H9 (cell line): Measurements from ENCODE around the gene DNAAF5. TPM values are rescaled to one million over a fixed set of nuclear protein-coding genes. Genes with fewer than 3 reads are reported as not detected.

Source experiments
- DNase-seq: peaks from one replicate; pipeline ENCODE4 v3.0.0-alpha.2; 2017
- H2AFZ ChIP-seq: one replicate; pipeline ENCODE4 v1.6.1; 2013; ENCODE audit warnings: mild to moderate bottlenecking, low read length, control low read depth, moderate library complexity
- H2AK5ac ChIP-seq: 2 replicates; pipeline ENCODE4 v1.6.1; 2013; ENCODE audit warnings: low read length, control low read depth, mixed read lengths; ENCODE audit not compliant: insufficient read length
- H2BK120ac ChIP-seq: one replicate; pipeline ENCODE4 v1.6.1; 2013; ENCODE audit warnings: low read depth, mild to moderate bottlenecking, low read length, control low read depth, inconsistent platforms; ENCODE audit not compliant: poor library complexity, severe bottlenecking
- H2BK12ac ChIP-seq: 2 replicates; pipeline ENCODE4 v1.6.1; 2013; ENCODE audit warnings: low read length, control low read depth, mixed read lengths, low read depth; ENCODE audit not compliant: insufficient read length
- H2BK15ac ChIP-seq: 2 replicates; pipeline ENCODE4 v1.6.1; 2013; ENCODE audit warnings: low read depth, low read length, control low read depth
- H2BK20ac ChIP-seq: one replicate; pipeline ENCODE4 v1.6.1; 2013; ENCODE audit warnings: low read depth, mild to moderate bottlenecking, low read length, control low read depth, inconsistent platforms; ENCODE audit not compliant: poor library complexity, severe bottlenecking
- H2BK5ac ChIP-seq: 2 replicates; pipeline ENCODE4 v1.6.1; 2013; ENCODE audit warnings: low read length, control low read depth, mixed read lengths; ENCODE audit not compliant: insufficient read length
- H3K14ac ChIP-seq: 2 replicates; pipeline ENCODE4 v1.6.1; 2013; ENCODE audit warnings: low read length, control low read depth; ENCODE audit not compliant: insufficient read depth
- H3K18ac ChIP-seq: 2 replicates; pipeline ENCODE4 v1.6.1; 2013; ENCODE audit warnings: low read depth, mild to moderate bottlenecking, mixed read lengths, low read length, control low read depth; ENCODE audit not compliant: insufficient read length
- H3K23ac ChIP-seq: 2 replicates; pipeline ENCODE4 v1.6.1; 2013; ENCODE audit warnings: low read length, control low read depth, mixed read lengths, low read depth; ENCODE audit not compliant: insufficient read length
- H3K23me2 ChIP-seq: 2 replicates; pipeline ENCODE4 v1.6.1; 2013; ENCODE audit warnings: low read depth, mild to moderate bottlenecking, mixed read lengths, low read length, control low read depth; ENCODE audit not compliant: insufficient read length, poor library complexity, severe bottlenecking
- H3K27ac ChIP-seq: 2 replicates; pipeline ENCODE4 v1.5.1; 2013; ENCODE audit warnings: low read length, control low read depth, mixed read lengths, low read depth; ENCODE audit not compliant: insufficient read length
- H3K27me3 ChIP-seq: 2 replicates; pipeline ENCODE4 v1.6.1; 2013; ENCODE audit warnings: low read length, control low read depth, inconsistent platforms; ENCODE audit not compliant: insufficient read depth
- H3K4ac ChIP-seq: 2 replicates; pipeline ENCODE4 v1.6.1; 2013; ENCODE audit warnings: low read depth, mild to moderate bottlenecking, control low read depth, inconsistent platforms, low read length, moderate library complexity
- H3K4me1 ChIP-seq: 2 replicates; pipeline ENCODE4 v1.6.1; 2013; ENCODE audit warnings: low read length, control low read depth, inconsistent platforms; ENCODE audit not compliant: insufficient read depth
- H3K4me2 ChIP-seq: 2 replicates; pipeline ENCODE4 v1.6.1; 2013; ENCODE audit warnings: low read length, control low read depth, mixed read lengths; ENCODE audit not compliant: insufficient read length, insufficient read depth
- H3K56ac ChIP-seq: 2 replicates; pipeline ENCODE4 v1.6.1; 2013; ENCODE audit warnings: low read depth, mild to moderate bottlenecking, mixed read lengths, low read length, control low read depth; ENCODE audit not compliant: insufficient read length
- H3K79me1 ChIP-seq: 2 replicates; pipeline ENCODE4 v1.6.1; 2013; ENCODE audit warnings: low read depth, mild to moderate bottlenecking, moderate library complexity, low read length, control low read depth, inconsistent platforms; ENCODE audit not compliant: insufficient read depth, poor library complexity, severe bottlenecking
- H3K79me2 ChIP-seq: 2 replicates; pipeline ENCODE4 v1.6.1; 2013; ENCODE audit warnings: low read length, control low read depth, inconsistent platforms; ENCODE audit not compliant: insufficient read depth
- H3K9ac ChIP-seq: 2 replicates; pipeline ENCODE4 v1.6.1; 2013; ENCODE audit warnings: low read length, control low read depth, mixed read lengths; ENCODE audit not compliant: insufficient read length; ENCODE audit errors: extremely low read depth
- H3K9me3 ChIP-seq: one replicate; pipeline ENCODE4 v1.6.1; 2013; ENCODE audit warnings: low read depth, low read length, inconsistent platforms; ENCODE audit not compliant: control insufficient read depth
- H3T11ph ChIP-seq: one replicate; pipeline ENCODE4 v1.6.1; 2013; ENCODE audit warnings: mild to moderate bottlenecking, low read length, control low read depth, inconsistent platforms
- H4K20me1 ChIP-seq: one replicate; pipeline ENCODE4 v1.6.1; 2013; ENCODE audit not compliant: control insufficient read depth, insufficient read length, insufficient read depth
- H4K5ac ChIP-seq: 2 replicates; pipeline ENCODE4 v1.6.1; 2013; ENCODE audit warnings: low read depth, mild to moderate bottlenecking, mixed read lengths, low read length, control low read depth; ENCODE audit not compliant: insufficient read length
- H4K8ac ChIP-seq: replicated peaks from 2 replicates; pipeline ENCODE4 v1.6.1; 2013; ENCODE audit warnings: low read length, control low read depth, mixed read lengths, low read depth; ENCODE audit not compliant: insufficient read length
- H4K91ac ChIP-seq: 2 replicates; pipeline ENCODE4 v1.6.1; 2013; ENCODE audit warnings: low read depth, mild to moderate bottlenecking, moderate library complexity, mixed read lengths, low read length, control low read depth; ENCODE audit not compliant: insufficient read length
- H3K27ac Mint-ChIP-seq, 3 experiments: 2 replicates in 2 of 3; 3 replicates in 1 of 3; pipeline ENCODE4 v1.8.0; 2020 to 2021; ENCODE audit warnings: mixed read lengths in 3 of 3, mild to moderate bottlenecking in 1 of 3, moderate library complexity in 1 of 3
- H3K27me3 Mint-ChIP-seq: 2 replicates; pipeline ENCODE4 v1.8.0; 2021; ENCODE audit warnings: low read depth, mild to moderate bottlenecking, moderate library complexity, mixed read lengths
- H3K36me3 Mint-ChIP-seq, 3 experiments: 2 replicates in 2 of 3; 3 replicates in 1 of 3; pipeline ENCODE4 v1.8.0; 2020 to 2021; ENCODE audit warnings: low read depth in 3 of 3, mixed read lengths in 3 of 3; ENCODE audit not compliant: insufficient read depth in 1 of 3
- H3K4me1 Mint-ChIP-seq, 2 experiments: 2 replicates each; pipeline ENCODE4 v1.8.0; 2020; ENCODE audit warnings: mixed read lengths in 2 of 2
- H3K4me3 Mint-ChIP-seq, 2 experiments: 2 replicates in 1 of 2; 3 replicates in 1 of 2; pipeline ENCODE4 v1.8.0; 2020 to 2021; ENCODE audit warnings: mild to moderate bottlenecking in 2 of 2, mixed read lengths in 2 of 2, moderate library complexity in 1 of 2
- H3K9me3 Mint-ChIP-seq, 2 experiments: 2 replicates in 1 of 2; 3 replicates in 1 of 2; pipeline ENCODE4 v1.8.0; 2020; ENCODE audit warnings: mild to moderate bottlenecking in 2 of 2, mixed read lengths in 2 of 2, moderate library complexity in 1 of 2
- WGBS: extraction: QIAGEN DNeasy Blood & Tissue Kit; methylation state at CpG from one replicate; pipeline ENCODE4 v1.1.7; 2013; ENCODE audit warnings: missing lambda C conversion rate, low lambda C conversion rate, mixed read lengths; ENCODE audit not compliant: insufficient read length; ENCODE audit errors: extremely low coverage; 5-methylcytosine and 5-hydroxymethylcytosine counted together
- total RNA-seq: library from RNA; stranded (reverse); gene quantifications from 2 replicates; pipeline ENCODE4 v1.2.1, GENCODE V29; 2021
- TF ChIP-seq, protein P1 (sequence below): fragments of 200-600 bp; sonication (generic); conservative IDR thresholded peaks from 3 replicates; pipeline ENCODE4 v1.8.0; 2021; ENCODE audit warnings: antibody characterized with exemption, mild to moderate bottlenecking

DNAAF5 gene
- total RNA-seq, 1 experiment from 2014 or later, result 43.5 TPM

DNA sequence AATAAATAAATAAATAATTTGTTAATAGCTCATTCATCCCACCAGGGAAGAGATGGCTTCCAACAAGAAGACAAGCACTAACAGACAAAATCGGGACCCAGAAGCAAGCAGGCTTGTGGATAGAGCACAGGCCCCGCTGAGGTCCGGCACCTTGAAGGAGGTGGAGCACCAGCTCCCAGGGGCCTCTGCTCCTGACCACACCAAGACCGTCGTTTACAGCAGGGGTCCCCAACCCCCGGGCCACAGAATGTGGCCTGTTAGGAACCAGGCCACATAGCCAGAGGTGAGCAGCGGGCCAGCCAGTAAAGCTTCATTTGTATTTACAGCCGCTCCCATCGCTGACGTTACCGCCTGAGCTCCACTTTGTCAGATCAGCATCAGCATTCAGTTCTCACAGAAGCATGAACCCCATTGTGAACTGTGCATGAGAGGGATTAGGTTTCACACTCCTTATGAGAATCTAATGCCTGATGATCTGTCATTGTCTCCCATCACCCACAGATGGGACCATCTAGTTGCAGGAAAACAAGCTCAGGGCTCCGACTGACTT, 72.5 kb downstream of the DNAAF5 start:
- H2BK15ac ChIP-seq, result no peak overlapping the region
- no peak overlapping the region for H2BK5ac ChIP-seq
- no peak overlapping the region for H3K23ac ChIP-seq
- H3K4me1 Mint-ChIP-seq, result peaks cover 2 to 3% of the 10 kb centered on the region in 2 experiments; a peak in 2 of 4 replicates
- H3K9ac ChIP-seq, result no peak overlapping the region
- no peak overlapping the region for H3K4me3 Mint-ChIP-seq
- no peak overlapping the region for H2BK120ac ChIP-seq
- H3K27ac ChIP-seq, result no peak overlapping the region
- no peaks in the 10 kb centered on the region; the same call in 1 of the 2 replicates for H3K27me3 Mint-ChIP-seq
- no peak for DNase-seq
- H2AFZ ChIP-seq, result no peak overlapping the region
- no peak overlapping the region for H3K14ac ChIP-seq
- H3K23me2 ChIP-seq, result no peaks in the 10 kb centered on the region
- no peak overlapping the region for H3K4me2 ChIP-seq
- H3K56ac ChIP-seq, result no peak overlapping the region
- H3K4me1 ChIP-seq, result no peaks in the 10 kb centered on the region; the same call in 1 of the 2 replicates
- H3K79me1 ChIP-seq, result no peaks in the 10 kb centered on the region
- H3K27me3 ChIP-seq, result no peaks in the 10 kb centered on the region
- H2BK20ac ChIP-seq, result no peak overlapping the region
- H4K5ac ChIP-seq, result no peak overlapping the region
- no peaks in the 10 kb centered on the region for H3K9me3 ChIP-seq
- no peak overlapping the region for H2BK12ac ChIP-seq
- H3T11ph ChIP-seq, result no peak overlapping the region
- H3K9me3 Mint-ChIP-seq, result peaks cover 6 to 8% of the 10 kb centered on the region in 2 experiments
- H4K91ac ChIP-seq, result no peak overlapping the region
- TF ChIP-seq, protein P1, sequence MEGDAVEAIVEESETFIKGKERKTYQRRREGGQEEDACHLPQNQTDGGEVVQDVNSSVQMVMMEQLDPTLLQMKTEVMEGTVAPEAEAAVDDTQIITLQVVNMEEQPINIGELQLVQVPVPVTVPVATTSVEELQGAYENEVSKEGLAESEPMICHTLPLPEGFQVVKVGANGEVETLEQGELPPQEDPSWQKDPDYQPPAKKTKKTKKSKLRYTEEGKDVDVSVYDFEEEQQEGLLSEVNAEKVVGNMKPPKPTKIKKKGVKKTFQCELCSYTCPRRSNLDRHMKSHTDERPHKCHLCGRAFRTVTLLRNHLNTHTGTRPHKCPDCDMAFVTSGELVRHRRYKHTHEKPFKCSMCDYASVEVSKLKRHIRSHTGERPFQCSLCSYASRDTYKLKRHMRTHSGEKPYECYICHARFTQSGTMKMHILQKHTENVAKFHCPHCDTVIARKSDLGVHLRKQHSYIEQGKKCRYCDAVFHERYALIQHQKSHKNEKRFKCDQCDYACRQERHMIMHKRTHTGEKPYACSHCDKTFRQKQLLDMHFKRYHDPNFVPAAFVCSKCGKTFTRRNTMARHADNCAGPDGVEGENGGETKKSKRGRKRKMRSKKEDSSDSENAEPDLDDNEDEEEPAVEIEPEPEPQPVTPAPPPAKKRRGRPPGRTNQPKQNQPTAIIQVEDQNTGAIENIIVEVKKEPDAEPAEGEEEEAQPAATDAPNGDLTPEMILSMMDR, result no peak
- H3K27ac Mint-ChIP-seq, result no peak overlapping the region
- no peak overlapping the region for H3K4ac ChIP-seq
- no peak overlapping the region for H3K18ac ChIP-seq
- H3K36me3 Mint-ChIP-seq, result peaks cover 3 to 9% (median 6%) of the 10 kb centered on the region in 3 experiments; a peak in 6 of 7 replicates
- H4K20me1 ChIP-seq, result no peaks in the 10 kb centered on the region
- H4K8ac ChIP-seq, result no peak overlapping the region
- H3K79me2 ChIP-seq, result no peaks in the 10 kb centered on the region
- no peak overlapping the region for H2AK5ac ChIP-seq
- WGBS, result no CpG with 5 or more reads among the region's 12 CpGs
